Fibroblast of skin of back (primary cell): Measurements from ENCODE around the gene B4GALNT4. TPM values are rescaled to one million over a fixed set of nuclear protein-coding genes. Genes with fewer than 3 reads are reported as not detected.
"Not testable (repeated sequence)": the region's sequence is repeated elsewhere in the genome, so short reads cannot be mapped to it uniquely, and the experiment has no call there.

Experiments
- DNase-seq: peaks from one replicate; pipeline ENCODE4 v3.0.0-alpha.2; 2013
- polyA plus RNA-seq, 2 experiments: library from polyadenylated mRNA; unstranded; fragments of 120-200 nt; gene quantifications; one replicate each; pipeline ENCODE4 v1.2.1, GENCODE V29; 2013; ENCODE audit not compliant: insufficient read length in 2 of 2

Gene B4GALNT4, protein sequence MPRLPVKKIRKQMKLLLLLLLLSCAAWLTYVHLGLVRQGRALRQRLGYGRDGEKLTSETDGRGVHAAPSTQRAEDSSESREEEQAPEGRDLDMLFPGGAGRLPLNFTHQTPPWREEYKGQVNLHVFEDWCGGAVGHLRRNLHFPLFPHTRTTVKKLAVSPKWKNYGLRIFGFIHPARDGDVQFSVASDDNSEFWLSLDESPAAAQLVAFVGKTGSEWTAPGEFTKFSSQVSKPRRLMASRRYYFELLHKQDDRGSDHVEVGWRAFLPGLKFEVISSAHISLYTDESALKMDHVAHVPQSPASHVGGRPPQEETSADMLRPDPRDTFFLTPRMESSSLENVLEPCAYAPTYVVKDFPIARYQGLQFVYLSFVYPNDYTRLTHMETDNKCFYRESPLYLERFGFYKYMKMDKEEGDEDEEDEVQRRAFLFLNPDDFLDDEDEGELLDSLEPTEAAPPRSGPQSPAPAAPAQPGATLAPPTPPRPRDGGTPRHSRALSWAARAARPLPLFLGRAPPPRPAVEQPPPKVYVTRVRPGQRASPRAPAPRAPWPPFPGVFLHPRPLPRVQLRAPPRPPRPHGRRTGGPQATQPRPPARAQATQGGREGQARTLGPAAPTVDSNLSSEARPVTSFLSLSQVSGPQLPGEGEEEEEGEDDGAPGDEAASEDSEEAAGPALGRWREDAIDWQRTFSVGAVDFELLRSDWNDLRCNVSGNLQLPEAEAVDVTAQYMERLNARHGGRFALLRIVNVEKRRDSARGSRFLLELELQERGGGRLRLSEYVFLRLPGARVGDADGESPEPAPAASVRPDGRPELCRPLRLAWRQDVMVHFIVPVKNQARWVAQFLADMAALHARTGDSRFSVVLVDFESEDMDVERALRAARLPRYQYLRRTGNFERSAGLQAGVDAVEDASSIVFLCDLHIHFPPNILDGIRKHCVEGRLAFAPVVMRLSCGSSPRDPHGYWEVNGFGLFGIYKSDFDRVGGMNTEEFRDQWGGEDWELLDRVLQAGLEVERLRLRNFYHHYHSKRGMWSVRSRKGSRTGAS
- 10.7 TPM for polyA plus RNA-seq (2013, experiment 1 of 2; ENCODE audit: insufficient read length)
- 14.0 TPM for polyA plus RNA-seq (2013, experiment 2 of 2; ENCODE audit: insufficient read length)

DNA sequence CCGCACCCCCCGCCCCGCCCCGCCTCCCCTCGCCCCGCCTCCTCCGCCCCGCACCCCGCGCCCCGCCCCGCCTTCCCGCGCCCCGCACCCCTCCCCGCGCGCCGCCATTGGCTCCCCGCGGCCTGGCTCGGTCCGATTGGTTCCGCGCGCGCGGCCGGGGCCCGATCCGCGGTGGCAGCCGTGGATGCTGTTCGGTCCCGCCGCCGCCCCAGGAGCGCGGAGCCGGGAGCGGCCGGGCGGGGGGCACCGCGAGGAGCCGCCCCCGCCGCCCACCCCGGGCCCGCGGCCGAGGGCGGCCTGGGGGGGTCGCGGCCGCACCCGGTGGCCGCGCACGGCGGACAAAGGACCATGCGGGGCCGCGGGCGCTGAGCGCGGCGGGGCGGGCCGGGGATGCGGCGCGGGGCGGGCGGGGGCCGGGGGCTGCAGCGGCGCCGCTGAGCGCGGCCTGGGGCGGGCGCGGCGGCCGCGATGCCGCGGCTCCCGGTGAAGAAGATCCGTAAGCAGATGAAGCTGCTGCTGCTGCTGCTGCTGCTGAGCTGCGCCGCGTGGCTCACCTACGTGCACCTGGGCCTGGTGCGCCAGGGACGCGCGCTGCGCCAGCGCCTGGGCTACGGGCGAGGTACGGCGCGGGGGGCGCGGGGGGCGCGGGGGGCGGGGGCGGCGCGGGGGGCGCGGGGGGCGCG lies at the start of gene B4GALNT4:
Gene B4GALNT4 (plus strand): TSS at position 164 of the 683 bp plus-strand sequence. CDS start 305 bp downstream, at position 469.
- DNase-seq: peak; percentile 35

DNA sequence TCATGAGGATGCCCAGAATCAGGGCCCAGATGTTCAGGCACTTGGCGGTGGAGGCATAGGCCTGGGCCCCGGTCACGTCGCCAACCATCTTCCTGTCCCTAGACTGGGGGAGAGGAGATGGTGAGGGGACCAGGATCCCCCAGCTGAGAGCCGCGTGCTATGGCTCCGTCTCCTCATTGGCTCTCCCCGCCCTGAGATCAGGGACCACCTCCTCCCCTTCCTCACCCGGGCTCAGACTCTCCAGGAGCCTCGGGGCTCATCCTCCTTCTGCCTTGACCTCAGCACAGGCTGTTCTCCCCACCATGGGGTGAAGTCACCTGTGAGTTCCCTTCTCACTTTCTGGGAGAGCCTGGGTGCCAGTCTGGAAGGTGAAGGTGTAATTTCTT lies 49.4 kb upstream of the B4GALNT4 start:
- not testable (repeated sequence) for DNase-seq

DNA sequence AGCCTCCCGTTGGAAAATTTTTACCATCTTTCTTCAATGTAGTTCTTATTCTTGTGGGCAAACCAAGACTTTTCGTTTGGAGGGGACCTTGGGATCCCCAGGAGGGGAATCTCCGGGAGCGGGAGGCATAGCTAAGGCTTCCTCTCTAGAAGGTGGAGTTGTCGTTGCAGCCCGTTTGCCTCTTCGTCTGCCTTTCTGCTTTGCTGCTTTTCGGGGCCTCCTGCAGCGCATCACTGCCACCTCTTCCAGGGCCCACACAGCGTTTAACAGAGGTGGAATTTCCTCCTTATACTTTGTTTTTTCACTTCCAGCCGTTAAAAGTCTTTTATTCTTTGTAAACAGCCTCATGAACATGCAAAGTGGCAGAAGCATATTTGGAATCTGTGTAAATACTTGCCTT lies 45.1 kb upstream of the B4GALNT4 start:
- DNase-seq: no peak

DNA sequence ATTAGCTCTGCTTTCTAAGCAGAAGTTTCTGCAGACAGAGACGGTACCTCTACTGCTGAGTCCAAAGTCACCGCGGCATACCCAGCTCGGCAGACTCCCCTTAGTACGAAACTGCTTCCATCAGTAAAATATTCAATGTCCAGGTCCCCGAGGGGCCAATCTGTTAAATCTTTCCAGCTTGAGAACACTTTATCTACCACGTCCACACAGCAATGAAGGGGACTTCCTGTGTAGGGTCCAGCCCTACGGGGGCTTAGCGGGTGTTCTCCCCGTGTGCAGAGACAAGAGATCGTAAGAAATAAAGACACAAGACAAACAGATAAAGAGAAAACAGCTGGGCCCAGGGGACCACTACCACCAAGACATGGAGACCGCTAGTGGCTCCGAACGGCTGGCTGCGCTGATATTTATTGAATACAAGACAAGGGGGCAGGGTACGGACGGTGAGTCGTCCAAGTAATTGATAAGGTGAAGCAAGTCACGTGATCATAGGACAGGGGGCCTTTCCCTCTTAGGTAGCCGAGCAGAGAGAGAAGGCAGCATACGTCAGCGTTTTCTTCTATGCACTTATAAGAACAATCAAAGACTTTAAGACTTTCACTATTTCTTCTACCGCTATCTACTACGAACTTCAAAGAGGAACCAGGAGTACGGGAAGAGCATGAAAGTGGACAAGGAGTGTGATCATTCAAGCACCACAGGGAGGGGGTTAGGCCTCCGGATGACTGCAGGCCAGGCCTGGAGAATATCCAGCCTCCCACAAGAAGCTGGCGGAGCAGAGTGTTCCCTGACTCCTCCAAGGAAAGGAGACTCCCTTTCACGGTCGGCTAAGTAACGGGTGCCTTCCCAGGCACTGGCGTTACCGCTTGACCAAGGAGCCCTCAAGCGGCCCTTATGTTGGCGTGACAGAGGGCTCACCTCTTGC lies 44.4 kb upstream of the B4GALNT4 start:
- not testable (repeated sequence) for DNase-seq

DNA sequence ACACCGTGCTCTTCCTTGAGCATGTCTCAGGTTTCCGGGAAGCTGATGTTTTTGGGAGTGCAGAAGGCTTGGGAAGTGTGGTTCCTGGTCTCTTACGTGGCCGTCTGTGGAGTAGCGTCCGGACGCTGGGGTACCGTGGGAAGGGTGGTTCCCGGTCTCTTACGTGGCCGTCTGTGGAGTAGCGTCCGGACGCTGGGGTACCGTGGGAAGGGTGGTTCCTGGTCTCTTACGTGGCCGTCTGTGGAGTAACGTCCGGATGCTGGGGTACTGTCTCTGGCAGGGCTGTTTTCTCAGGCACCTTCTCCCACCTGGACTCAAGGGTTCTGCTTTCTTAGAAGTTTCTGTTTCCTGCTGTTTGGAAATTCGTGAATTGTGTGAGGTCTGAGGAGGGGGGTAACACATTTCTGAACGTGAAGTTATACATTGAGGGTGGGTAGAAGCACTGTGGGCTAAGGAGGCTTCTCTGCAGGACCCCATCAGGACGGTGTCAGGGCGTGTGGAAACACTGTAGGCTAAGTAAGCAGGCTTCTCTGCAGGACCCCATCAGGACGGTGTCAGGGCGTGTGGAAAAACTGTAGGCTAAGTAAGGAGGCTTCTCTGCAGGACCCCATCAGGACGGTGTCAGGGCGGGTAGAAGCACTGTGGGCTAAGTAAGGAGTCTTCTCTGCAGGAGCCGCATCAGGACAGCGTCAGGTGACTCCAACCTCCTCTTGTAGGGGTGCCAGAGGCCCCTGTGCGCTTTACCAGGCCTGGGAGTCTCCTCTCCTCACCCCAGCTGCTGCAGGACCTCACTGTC lies 43.3 kb upstream of the B4GALNT4 start:
- no peak for DNase-seq

DNA sequence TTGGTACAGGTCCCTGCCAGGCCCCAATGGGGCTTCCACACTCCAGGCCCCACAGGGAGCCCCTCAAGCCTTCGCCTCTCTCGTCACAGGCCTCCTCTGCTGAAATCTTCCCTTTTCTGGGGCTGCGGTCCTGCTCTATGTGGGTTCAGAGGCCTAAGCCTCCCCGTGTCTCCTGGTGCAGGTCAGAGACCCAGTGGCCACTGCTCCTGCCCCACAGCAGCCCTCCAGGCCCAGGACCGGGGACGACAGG lies 42.8 kb upstream of the B4GALNT4 start:
- no peak for DNase-seq

DNA sequence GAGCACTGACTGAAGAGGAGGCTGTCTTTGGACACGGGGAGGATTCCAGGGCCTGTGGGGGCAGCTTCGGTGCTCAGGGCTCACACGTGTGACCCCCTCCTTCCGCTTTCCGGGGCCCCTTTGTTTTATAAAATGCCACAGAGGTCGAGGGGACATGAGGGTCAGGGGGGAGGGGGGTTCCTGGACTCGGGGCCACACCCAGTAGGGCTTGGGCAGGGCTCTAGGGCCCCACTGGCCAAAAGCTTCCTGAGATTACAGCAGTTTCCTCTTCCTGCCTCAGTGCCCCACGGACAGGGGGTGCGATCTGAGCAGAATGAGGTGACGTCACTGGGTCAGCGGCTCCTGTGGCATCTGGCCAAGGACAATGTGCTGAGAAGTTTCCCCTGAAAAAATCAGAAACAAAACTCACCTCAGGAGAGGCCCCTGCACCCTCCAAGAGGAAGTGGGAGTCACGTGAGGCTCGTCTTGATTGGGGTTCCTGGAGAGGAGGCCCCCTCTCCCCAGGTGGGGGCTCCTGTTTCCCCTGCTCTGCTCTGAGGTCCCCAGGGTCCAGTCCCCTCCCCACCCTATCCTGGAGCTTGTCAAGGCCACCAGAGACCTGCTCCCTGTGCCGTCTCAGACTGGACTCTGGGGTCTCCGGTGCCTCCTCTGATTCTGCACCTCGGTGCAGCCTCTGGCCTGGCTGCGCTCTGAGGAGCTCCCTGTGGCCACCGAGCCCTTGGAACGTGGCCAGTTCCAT lies 42.3 kb upstream of the B4GALNT4 start:
- DNase-seq: peak; percentile 20

DNA sequence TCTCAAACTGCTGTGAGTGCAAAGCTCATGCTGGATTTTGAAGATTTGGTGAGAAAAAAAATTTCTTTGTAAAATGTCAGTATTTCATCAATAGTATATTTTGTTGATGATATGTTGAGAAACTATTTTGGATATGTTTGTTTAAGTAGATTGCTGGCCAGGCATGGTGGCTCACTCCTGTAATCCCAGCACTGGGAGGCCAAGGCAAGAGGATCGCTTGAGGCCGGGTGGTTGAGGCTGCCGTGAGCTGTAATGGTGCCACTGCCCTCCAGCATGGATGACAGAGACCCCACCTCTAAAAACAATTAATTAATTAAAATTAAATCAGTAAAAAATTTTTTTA lies 41.7 kb upstream of the B4GALNT4 start:
- DNase-seq: peak; percentile 30

DNA sequence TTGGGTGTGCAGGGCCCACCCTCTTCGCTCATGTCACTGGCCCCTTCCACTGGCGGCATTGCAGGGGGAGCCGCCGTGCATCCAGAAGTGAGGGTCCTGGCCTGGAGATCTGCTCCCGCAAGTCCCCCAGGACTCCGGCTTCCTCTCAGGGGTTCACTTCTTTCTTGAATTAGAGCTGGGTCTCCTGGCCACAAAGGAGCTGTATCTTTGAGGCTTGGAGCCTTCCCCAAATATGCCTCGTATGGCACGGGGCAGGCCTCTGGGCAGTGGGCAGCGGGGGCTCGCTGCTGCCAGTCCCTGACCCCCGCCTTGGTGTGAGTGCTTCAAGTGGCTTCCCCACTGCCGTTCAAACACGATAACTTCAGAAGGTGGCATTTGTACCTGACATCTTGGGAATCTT lies 41.3 kb upstream of the B4GALNT4 start:
- DNase-seq: no peak

DNA sequence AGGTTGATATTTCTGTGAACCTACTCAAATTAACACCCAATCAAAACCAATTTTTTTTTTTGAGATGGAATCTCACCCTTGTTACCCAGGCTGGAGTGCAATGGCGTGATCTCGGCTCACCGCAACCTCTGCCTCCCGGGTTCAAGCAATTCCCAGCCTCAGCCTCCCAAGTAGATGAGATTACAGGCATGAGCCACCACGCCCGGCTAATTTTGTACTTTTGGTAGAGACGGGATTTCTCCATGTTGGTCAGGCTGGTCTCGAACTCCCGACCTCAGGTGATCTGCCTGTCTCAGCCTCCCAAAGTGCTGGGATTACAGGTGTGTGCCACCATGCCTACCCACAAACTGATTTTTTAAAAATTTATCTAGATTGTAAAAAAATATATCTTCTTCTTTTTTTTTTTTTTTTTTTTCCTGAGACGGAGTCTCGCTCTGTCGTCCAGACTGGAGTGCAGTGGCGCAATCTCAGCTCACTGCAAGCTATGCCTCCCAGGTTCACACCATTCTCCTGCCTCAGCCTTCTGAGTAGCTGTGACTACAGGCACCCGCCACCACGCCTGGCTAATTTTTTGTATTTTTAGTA lies 40.7 kb upstream of the B4GALNT4 start:
- not testable (repeated sequence) for DNase-seq

DNA sequence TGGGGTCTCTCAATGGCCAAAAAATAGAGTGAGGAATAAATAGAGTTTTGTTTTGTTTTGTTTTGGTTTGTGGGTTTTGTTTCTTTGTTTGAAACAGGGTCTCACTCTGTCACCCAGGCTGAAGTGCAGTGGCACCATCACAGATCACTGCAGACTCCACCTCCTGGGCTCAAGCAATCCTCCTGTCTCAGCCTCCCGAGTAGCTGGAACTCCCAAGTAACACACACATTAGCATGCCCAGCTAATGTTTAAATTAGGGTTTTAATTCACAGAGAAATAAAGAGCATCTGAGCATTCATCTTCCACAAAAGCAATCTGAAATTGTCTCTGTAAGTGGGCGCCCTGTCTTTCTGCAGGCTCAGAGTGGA lies 39.4 kb upstream of the B4GALNT4 start:
- DNase-seq: no peak

DNA sequence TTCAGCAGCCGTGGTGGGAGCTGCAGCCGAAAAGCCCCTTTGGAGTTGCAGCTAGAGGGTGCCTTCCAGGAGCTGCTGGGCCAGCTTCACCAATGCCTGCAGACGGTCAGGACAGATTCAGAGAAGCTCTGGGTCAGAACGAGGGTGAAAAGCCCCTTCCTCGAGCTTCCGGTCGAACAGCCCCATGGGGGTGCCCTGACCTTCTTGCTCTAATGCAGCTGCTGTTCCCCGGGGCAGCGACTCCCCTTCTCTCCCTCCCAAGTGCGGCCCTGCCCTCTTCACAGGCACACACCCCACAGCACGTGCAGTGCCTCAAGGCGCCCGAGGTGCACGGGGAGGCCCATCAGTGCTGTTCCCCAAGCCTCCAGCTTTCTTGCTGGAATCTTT lies 39.0 kb upstream of the B4GALNT4 start:
- DNase-seq: no peak

DNA sequence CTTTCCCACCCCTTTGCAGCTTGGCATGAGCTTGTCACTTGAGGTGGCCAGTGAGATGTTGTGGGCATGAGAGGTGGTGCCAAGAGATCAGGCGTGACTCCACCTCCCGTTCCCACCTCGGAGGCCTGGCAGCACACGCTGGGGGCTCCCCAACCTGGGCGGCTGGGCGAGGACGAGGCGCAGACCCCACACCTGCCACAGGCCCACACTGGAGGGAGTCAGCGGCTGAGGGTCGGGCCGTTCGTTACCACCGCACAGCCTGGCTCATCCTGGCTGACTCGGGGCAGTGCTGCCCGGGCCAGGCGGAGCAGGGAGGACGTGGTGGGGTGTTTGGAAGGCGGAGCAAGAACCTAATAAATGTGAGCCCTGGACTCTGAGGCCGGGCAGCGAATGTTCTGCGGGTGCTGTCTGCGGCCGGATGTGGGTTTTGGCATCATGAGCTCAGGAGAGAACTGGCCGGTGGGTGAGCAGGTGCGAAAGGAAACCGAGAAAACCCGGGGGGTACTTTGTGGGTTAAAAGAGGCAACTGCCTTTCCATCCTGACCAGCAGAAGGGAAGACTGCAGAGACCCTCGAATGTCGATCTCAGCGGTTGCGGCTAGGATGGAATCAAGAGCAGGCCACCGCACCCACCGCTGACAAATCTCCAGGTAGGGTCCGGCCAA lies 38.5 kb upstream of the B4GALNT4 start:
- no peak for DNase-seq

DNA sequence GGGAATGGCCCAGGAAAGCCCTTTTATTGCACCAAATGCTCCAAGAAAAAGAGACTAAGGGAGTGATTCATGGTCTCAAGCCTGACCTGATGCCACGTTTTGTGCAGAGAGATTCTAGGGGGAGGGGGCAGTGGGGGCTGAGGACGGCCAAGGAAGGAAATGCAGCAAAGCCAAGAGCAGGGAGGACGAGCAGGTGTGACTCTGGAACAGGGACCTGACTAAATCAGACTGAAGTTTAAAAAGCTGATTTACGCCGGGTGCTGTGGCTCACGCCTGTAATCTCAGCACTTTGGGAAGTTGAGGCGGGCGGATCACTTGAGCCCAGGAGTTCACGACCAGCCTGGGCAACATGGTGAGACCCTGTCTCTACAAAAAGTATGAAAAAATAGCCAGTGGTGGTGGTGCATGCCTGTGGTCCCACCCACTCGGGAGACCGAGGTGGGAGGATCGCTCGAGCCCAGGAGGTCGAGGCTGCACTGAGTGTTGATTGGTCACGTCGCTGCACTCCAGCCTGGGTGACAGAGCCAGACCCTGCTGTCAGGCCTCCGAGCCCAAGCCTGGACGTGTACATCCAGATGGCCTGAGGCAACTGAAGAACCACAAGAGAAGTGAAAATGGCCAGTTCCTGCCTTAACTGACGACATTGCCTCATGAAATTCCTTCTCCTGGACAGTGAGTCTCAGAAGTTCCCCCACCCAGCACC lies 37.8 kb upstream of the B4GALNT4 start:
- DNase-seq: no peak

DNA sequence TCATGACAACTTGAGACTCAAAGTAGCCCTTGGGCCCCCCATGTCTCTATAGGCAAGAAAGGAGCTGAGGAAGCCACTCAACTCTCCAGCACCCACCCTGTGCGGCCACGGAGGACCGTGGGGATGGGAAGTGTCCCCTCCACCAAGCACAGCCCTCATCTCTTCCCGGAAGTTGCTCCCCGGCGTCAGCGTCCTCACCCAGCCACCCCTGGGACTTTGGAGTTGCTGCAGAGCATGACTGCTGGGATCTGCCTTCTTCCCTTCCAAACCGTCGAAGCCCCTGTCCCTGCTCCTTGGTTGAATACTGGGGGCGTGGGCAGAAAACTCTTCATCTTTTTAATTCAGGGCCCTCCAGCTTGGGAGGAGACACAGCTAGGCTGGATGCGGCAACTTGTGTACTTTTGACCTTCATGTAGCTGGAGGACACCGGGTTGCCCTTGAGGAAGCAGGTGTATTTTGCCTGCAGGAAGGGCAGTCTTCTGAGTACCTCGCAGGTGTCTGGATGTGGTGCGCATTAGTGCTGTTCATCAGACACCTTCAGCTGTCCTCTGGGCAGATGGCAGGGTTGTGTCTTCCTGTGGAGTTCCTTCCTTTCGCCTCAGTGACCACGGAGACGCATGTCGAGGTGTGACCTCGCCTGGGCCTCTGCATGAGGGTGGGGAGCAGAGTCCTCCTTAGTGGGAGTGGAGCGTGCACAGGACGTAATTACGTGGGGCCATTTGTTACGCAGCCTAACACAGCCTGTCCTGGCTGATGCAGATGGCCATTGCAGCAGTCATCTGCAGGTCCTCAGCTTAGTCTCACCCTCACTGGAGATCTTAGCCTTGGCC lies 36.4 kb upstream of the B4GALNT4 start:
- DNase-seq: no peak

DNA sequence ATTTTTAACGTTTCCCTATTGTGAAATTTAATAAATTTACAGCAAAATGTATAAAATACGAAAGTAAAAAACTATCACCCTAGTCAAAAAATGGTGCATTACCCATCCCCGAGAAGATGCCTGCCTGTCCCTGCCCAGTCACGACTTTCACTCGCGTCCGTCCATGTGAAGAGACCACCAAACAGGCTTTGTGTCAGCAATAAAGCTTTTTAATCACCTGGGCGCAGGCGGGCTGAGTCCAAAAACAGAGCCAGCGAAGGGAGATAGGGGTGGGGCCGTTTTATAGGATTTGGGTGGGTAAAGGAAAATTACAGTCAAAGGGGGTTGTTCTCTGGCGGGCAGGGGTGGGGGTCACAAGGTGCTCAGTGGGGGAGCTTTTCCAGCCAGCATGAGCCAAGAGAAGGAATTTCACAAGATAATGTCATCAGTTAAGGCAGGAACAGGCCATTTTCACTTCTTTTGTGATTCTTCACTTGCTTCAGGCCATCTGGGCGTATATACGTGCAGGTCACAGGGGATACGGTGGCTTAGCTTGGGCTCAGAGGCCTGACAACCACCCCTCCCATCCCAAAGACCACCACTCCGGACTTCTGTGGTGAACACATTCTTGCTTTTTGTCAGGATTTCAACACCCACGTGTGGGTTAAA lies 35.6 kb upstream of the B4GALNT4 start:
- DNase-seq: not testable (repeated sequence)
